Sigmoid colon (tissue), 4 donors: Measurements from ENCODE around the gene CEMP1.

Experiments used
- POLR2A ChIP-seq, 2 donors: fragments of 450-650 bp; IDR thresholded peaks; one replicate each; pipeline ENCODE4 v1.6.1; 2016; ENCODE audit warnings: antibody characterized with exemption in 2 of 2, mild to moderate bottlenecking in 2 of 2, moderate library complexity in 2 of 2
- POLR2AphosphoS5 ChIP-seq, 4 donors: sonication (generic); formaldehyde crosslinking; IDR thresholded peaks; one replicate each; pipeline ENCODE4 v1.6.1; 2017; ENCODE audit warnings: antibody characterized with exemption in 4 of 4
- TF ChIP-seq, protein P1 (sequence below), 4 experiments: fragments of 450-650 bp in 3 of 4; fragments of 200-600 bp in 1 of 4; IDR thresholded peaks; one replicate each; pipeline ENCODE4 v1.5.1; 2016 to 2019; ENCODE audit warnings: antibody characterized with exemption in 4 of 4, mild to moderate bottlenecking in 3 of 4, moderate library complexity in 2 of 4

GRCh38 chr16:2515180-2515851 is 15.9 kb downstream of the CEMP1 start:
- TF ChIP-seq, protein P1, sequence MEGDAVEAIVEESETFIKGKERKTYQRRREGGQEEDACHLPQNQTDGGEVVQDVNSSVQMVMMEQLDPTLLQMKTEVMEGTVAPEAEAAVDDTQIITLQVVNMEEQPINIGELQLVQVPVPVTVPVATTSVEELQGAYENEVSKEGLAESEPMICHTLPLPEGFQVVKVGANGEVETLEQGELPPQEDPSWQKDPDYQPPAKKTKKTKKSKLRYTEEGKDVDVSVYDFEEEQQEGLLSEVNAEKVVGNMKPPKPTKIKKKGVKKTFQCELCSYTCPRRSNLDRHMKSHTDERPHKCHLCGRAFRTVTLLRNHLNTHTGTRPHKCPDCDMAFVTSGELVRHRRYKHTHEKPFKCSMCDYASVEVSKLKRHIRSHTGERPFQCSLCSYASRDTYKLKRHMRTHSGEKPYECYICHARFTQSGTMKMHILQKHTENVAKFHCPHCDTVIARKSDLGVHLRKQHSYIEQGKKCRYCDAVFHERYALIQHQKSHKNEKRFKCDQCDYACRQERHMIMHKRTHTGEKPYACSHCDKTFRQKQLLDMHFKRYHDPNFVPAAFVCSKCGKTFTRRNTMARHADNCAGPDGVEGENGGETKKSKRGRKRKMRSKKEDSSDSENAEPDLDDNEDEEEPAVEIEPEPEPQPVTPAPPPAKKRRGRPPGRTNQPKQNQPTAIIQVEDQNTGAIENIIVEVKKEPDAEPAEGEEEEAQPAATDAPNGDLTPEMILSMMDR (IDR thresholded peaks at IDR 0.05) = no peak
- no peak for TF ChIP-seq POLR2A (IDR thresholded peaks at IDR 0.05)
- TF ChIP-seq POLR2AphosphoS5 (IDR thresholded peaks at IDR 0.05) = no peak
